ENCODE results near the gene SIVA1. TPM values are rescaled to one million over a fixed set of nuclear protein-coding genes. Genes with fewer than 3 reads are reported as not detected.

Gene SIVA1
- total RNA-seq, 4 donors from 2014 or later, result 228 to 357 (median 264) TPM

DNA sequence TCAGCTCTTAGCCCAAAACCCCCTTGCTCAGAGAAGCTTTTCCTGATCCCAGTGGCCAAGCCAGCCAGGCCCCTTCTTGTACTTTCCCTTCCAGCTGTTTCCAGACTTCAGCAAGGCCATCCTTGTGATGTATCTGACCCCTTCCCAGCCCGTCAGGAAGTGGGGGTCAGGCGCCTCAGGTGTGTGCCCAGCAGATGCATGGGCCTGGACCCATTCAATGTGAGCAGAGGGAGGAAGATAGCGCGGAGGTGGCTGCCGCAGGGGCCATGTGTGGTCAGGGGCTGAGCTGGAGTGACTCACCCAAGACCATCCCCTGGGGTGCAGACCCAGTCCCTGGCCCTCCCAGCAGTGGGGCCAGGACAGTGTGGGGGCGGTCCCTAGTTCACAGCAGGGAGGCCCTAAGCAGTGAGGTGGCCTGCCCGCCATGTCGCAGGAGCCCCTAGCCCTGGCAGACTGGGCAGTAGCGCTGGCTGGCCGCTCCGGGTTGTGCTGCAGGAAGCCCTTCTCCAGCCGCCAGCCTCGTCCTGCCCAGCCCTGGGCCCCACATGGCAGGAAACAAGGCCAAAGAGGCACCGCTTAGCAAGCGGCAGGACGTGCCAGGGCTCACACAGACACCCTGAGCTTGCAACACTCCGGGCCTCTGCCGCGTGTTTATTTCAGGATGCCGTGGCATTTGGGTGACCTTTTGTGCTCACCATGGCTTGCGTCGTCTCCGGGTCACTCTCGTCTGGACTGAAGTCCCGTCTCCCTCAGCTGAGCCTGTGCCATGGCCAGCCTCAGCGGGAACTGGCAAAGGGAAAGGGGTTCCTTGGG, 16.9 kb upstream of the SIVA1 start:
- peaks cover 0 to 20% of the 10 kb centered on the region in 2 donors for H3K36me3 ChIP-seq
- in situ Hi-C loops (cut with MboI; ENCODE audit: low sequenced_read_pairs in 4 of 4), result no loop called here
- peak overlapping the region in 1 of 4 donors; percentile 6 for H3K4me3 ChIP-seq

DNA sequence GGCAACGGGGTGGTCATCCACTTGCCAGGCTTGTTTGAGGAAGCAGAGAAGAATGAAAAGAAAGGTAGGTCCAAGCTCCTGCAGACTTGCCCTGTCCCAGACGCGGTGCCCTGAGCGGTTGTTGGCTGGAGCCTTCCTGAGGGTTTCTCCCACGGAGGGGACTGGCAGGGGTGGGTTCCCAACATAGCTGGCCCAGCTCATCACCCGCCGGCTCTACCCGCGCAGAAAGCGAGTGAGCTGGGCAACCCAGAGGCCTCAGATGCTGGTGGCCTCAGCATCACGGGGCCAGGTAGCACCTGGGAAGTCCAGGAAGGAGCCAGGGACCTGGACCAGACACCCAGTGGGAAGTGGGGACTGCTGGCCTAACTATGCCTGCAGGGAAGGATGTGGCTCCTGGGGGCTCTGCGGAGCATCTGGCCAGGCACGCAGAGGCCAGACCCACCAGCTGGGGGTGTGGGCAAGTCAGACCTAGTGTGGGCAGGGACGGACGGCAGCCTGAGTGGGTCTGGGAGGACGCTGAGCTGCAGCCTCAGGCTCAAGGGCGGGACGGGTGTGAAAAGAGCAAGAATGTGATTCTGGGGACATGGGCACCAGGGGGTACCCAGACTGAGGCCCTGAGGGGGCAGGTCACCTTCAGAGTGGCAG, 14.4 kb upstream of the SIVA1 start:
- no peaks in the 10 kb centered on the region for H3K9me3 ChIP-seq
- intact Hi-C loops (cut with DNase I; ENCODE audit: low total_unique reads), result no loop called here
- no peak for TF ChIP-seq POLR2A (IDR thresholded peaks at IDR 0.05)
- TF ChIP-seq, protein P1, sequence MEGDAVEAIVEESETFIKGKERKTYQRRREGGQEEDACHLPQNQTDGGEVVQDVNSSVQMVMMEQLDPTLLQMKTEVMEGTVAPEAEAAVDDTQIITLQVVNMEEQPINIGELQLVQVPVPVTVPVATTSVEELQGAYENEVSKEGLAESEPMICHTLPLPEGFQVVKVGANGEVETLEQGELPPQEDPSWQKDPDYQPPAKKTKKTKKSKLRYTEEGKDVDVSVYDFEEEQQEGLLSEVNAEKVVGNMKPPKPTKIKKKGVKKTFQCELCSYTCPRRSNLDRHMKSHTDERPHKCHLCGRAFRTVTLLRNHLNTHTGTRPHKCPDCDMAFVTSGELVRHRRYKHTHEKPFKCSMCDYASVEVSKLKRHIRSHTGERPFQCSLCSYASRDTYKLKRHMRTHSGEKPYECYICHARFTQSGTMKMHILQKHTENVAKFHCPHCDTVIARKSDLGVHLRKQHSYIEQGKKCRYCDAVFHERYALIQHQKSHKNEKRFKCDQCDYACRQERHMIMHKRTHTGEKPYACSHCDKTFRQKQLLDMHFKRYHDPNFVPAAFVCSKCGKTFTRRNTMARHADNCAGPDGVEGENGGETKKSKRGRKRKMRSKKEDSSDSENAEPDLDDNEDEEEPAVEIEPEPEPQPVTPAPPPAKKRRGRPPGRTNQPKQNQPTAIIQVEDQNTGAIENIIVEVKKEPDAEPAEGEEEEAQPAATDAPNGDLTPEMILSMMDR (IDR thresholded peaks at IDR 0.05 in 4 of 5, conservative IDR thresholded peaks at IDR 0.05 in 1 of 5), result no peak
- in situ Hi-C loops (cut with MboI; ENCODE audit: low sequenced_read_pairs in 4 of 4), result no loop called here
- H3K27me3 ChIP-seq, result no peaks in the 10 kb centered on the region
- no peak overlapping the region for H3K4me3 ChIP-seq
- ATAC-seq, result no peak
- H3K36me3 ChIP-seq, result peaks cover 0 to 35% of the 10 kb centered on the region in 2 donors
- H3K4me1 ChIP-seq, result peaks cover 40% of the 10 kb centered on the region in 2 donors
- H3K27ac ChIP-seq, result peak overlapping the region; percentile 91 to 96 (median 95)
- DNase-seq, result no peak

More for the DNA sequence above, 16.9 kb upstream of the SIVA1 start:
- intact Hi-C loops (cut with DNase I; ENCODE audit: low total_unique reads), result loop anchor here (1.0 kb wide), 1 partner anchor 12 kb away; the partner anchor contains the start of gene ADSS1
- Histone ChIP-seq H3K4me1 (peaks cover 63 to 65% of the 10 kb centered on the region in 2 donors), H3K27me3 (no peaks in the 10 kb centered on the region), H3K9me3 (no peaks in the 10 kb centered on the region), H3K27ac (peak overlapping the region; percentile 91 to 96 (median 95))
- DNase-seq, result peak; percentile 96 to 99
- ATAC-seq, result peak; percentile 69 to 78
- TF ChIP-seq, protein P1 (IDR thresholded peaks at IDR 0.05 in 4 of 5, conservative IDR thresholded peaks at IDR 0.05 in 1 of 5), result no peak
- TF ChIP-seq POLR2A (IDR thresholded peaks at IDR 0.05), result peak; percentile 51 to 77

- Histone ChIP-seq H3K4me1 (peaks cover 35% of the 10 kb centered on the region in 2 donors), H3K27ac (peak overlapping the region; percentile 91 to 96 (median 95)), H3K4me3 (no peak overlapping the region), H3K27me3 (no peaks in the 10 kb centered on the region), H3K36me3 (peaks cover 0 to 41% of the 10 kb centered on the region in 2 donors), H3K9me3 (no peaks in the 10 kb centered on the region)
- in situ Hi-C loops (cut with MboI; ENCODE audit: low sequenced_read_pairs in 4 of 4) (no loop called here), intact Hi-C loops (cut with DNase I; ENCODE audit: low total_unique reads) (no loop called here)
- DNase-seq (no peak), ATAC-seq (no peak)
- TF ChIP-seq POLR2A (IDR thresholded peaks at IDR 0.05), result no peak
- TF ChIP-seq, protein P1 (IDR thresholded peaks at IDR 0.05 in 4 of 5, conservative IDR thresholded peaks at IDR 0.05 in 1 of 5), result no peak
These were observed 13.9 kb upstream of the SIVA1 start for GRCh38 chr14:104739026-104739425.

DNA sequence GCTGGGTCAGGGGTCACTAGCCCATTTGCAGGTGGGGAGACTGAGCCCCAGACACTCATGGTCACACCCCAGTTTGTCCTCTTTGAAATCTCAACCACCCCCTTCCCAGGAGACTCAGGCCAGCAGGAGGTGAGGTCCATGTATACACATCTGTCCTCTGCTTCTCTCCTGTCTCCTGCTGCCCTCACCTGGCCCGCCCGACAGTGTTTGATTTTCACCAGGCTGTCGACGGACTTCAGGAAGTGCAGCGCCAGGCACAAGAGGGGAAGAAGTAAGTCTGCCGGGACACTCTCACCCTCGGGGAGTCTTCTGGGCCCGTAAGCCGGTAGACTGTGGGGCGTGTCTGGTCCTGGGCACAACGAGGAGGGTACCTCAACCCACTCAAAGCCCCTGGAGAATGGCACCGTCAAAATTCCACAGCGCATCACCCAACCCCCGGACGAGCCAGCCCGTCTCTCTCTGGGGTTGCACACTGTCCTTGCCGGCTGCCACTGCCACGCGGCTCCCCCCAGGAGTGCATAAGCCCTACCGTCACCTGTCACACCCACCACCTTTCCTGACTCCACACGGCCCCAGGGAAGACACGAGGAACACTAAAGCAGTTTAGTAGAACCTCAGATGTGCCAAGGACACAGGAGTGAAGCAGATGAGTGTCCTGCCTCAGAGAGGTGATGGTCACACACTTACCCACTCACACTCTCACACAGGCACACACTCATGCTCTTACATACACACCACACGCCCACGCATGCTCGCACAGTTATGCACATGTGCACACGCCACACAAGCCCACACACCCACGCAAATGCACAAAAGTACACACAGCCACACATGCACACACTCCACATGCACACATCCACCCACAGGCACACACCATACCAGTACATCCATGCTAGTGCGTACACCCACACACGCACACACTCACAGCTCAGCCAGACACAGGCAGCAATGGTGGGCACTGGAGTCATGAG, 13.1 kb upstream of the SIVA1 start:
- intact Hi-C loops (cut with DNase I; ENCODE audit: low total_unique reads) (no loop called here), in situ Hi-C loops (cut with MboI; ENCODE audit: low sequenced_read_pairs in 4 of 4) (no loop called here)
- Histone ChIP-seq H3K4me1 (peaks cover 27% of the 10 kb centered on the region in 2 donors), H3K4me3 (no peak overlapping the region), H3K27ac (peak overlapping the region; percentile 91 to 96 (median 95)), H3K27me3 (no peaks in the 10 kb centered on the region), H3K9me3 (no peaks in the 10 kb centered on the region), H3K36me3 (peaks cover 0 to 46% of the 10 kb centered on the region in 2 donors)
- DNase-seq (no peak), ATAC-seq (no peak)
- TF ChIP-seq, protein P1 (IDR thresholded peaks at IDR 0.05 in 4 of 5, conservative IDR thresholded peaks at IDR 0.05 in 1 of 5), result no peak
- TF ChIP-seq POLR2A (IDR thresholded peaks at IDR 0.05), result no peak
